ENCODE results near the gene NTHL1.

DNA sequence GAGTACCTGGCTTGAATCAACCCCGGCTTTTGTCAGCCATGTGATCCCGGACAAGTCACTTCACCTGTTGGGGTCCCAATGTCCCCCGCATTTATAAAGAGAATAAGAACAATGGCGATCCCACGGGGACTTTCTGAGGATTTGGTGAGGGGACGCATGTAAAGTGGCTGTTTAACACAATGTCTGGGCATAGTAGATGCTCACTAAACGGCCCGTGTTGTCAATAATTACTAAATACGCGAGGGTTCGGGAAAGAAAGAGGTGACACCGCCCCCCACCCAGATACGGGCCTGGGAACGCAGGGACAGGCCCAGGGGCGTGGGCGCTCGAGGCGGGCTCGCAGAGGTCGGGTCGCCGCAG is 56.1 kb downstream of the NTHL1 start:
- no peak for TF ChIP-seq POLR2A (IDR thresholded peaks at IDR 0.05)
- TF ChIP-seq, protein P1, sequence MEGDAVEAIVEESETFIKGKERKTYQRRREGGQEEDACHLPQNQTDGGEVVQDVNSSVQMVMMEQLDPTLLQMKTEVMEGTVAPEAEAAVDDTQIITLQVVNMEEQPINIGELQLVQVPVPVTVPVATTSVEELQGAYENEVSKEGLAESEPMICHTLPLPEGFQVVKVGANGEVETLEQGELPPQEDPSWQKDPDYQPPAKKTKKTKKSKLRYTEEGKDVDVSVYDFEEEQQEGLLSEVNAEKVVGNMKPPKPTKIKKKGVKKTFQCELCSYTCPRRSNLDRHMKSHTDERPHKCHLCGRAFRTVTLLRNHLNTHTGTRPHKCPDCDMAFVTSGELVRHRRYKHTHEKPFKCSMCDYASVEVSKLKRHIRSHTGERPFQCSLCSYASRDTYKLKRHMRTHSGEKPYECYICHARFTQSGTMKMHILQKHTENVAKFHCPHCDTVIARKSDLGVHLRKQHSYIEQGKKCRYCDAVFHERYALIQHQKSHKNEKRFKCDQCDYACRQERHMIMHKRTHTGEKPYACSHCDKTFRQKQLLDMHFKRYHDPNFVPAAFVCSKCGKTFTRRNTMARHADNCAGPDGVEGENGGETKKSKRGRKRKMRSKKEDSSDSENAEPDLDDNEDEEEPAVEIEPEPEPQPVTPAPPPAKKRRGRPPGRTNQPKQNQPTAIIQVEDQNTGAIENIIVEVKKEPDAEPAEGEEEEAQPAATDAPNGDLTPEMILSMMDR (IDR thresholded peaks at IDR 0.05 in 4 of 5, conservative IDR thresholded peaks at IDR 0.05 in 1 of 5), result no peak

Data from gastrocnemius medialis (tissue), 4 donors.